HG03139 (cell line): ENCODE results near the gene WDR87.
"Not testable (repeated sequence)": the region's sequence is repeated elsewhere in the genome, so short reads cannot be mapped to it uniquely, and the experiment has no call there.

Source experiments
- ATAC-seq: cut with Tn5 transposase; IDR thresholded peaks from one replicate; pipeline ENCODE4 v1.9.1; 2021; ENCODE audit not compliant: unreplicated experiment

Gene WDR87

GRCh38 chr19:37893845-37894575, 12.4 kb downstream of the WDR87 start:
- ATAC-seq: no peak

- no peak for ATAC-seq
Observed at GRCh38 chr19:37886571-37886970, 19.8 kb downstream of the WDR87 start.

- no peak for ATAC-seq
Observed at GRCh38 chr19:37885392-37885791, 21.0 kb downstream of the WDR87 start.

GRCh38 chr19:37877147-37877546, 29.2 kb downstream of the WDR87 start:
- ATAC-seq: no peak

GRCh38 chr19:37876032-37876431, 30.4 kb downstream of the WDR87 start:
- no peak for ATAC-seq

- ATAC-seq: no peak
Observed at GRCh38 chr19:37874784-37875183, 31.6 kb downstream of the WDR87 start.

- ATAC-seq: no peak
Observed at GRCh38 chr19:37872383-37872782, 34.0 kb downstream of the WDR87 start.

GRCh38 chr19:37869766-37870340, 36.5 kb downstream of the WDR87 start:
- no peak for ATAC-seq

- ATAC-seq: no peak
Observed at GRCh38 chr19:37867831-37868230, 38.6 kb downstream of the WDR87 start.

GRCh38 chr19:37865930-37866329, 40.5 kb downstream of the WDR87 start:
- not testable (repeated sequence) for ATAC-seq

- no peak for ATAC-seq
Observed at GRCh38 chr19:37864501-37864900, 41.9 kb downstream of the WDR87 start.

GRCh38 chr19:37855098-37855497, 51.3 kb downstream of the WDR87 start:
- no peak for ATAC-seq

GRCh38 chr19:37845932-37846331, 60.5 kb downstream of the WDR87 start:
- no peak for ATAC-seq
